Breast epithelium (tissue), 4 donors: ENCODE measurements around the gene ABO. TPM values are rescaled to one million over a fixed set of nuclear protein-coding genes. Genes with fewer than 3 reads are reported as not detected.
"Not testable (repeated sequence)": the region's sequence is repeated elsewhere in the genome, so short reads cannot be mapped to it uniquely, and the experiment has no call there.

Experiments
- DNase-seq, 2 donors: peaks; one replicate each; pipeline ENCODE4 v3.0.0-alpha.2; 2019; ENCODE audit warnings: low spot score in 2 of 2
- H3K27ac ChIP-seq, 2 donors: fragments of 200-600 bp; sonication (generic) in 1 of 2; one replicate each; pipeline ENCODE4 v1.5.1; 2016 to 2019; ENCODE audit warnings: mild to moderate bottlenecking in 1 of 2
- H3K27me3 ChIP-seq, 2 donors: fragments of 200-600 bp; sonication (generic) in 1 of 2; one replicate each; pipeline versions ENCODE4 v1.5.1 to v1.6.0; 2017 to 2019; ENCODE audit warnings: control low read depth in 1 of 2, mild to moderate bottlenecking in 1 of 2
- H3K36me3 ChIP-seq: fragments of 200-600 bp; one replicate; pipeline ENCODE4 v1.5.1; 2019
- H3K4me1 ChIP-seq, 2 donors: fragments of 200-600 bp; sonication (generic); one replicate each; pipeline ENCODE4 v1.5.1; 2016 to 2019; ENCODE audit warnings: control low read depth in 1 of 2
- H3K4me3 ChIP-seq, 3 donors: fragments of 200-600 bp; sonication (generic); 1 replicate in 2 of 3; 2 replicates in 1 of 3; pipeline ENCODE4 v1.5.1; 2016 to 2019; ENCODE audit warnings: mild to moderate bottlenecking in 3 of 3, moderate library complexity in 2 of 3
- H3K9me3 ChIP-seq, 2 donors: fragments of 200-600 bp; sonication (generic) in 1 of 2; one replicate each; pipeline ENCODE4 v1.5.1; 2016 to 2019; ENCODE audit warnings: control low read depth in 1 of 2
- POLR2A ChIP-seq: fragments of 450-650 bp; IDR thresholded peaks from one replicate; pipeline ENCODE4 v1.6.1; 2016; ENCODE audit warnings: antibody characterized with exemption, mild to moderate bottlenecking, moderate library complexity
- POLR2AphosphoS5 ChIP-seq, 3 donors: sonication (generic); formaldehyde crosslinking; IDR thresholded peaks; one replicate each; pipeline ENCODE4 v1.6.1; 2017; ENCODE audit warnings: antibody characterized with exemption in 3 of 3
- intact Hi-C: fragments of 100-400 bp; cut with DNase I; formaldehyde crosslinking; loops from one replicate; pipeline ENCODE4 v1.15.1; 2023; ENCODE audit warnings: low total_unique reads
- total RNA-seq, 3 donors: library from RNA; depleted of rRNA; stranded (reverse); fragments of >200 nt; gene quantifications; one replicate each; pipeline ENCODE4 v1.1.0, GENCODE V29; 2016
- TF ChIP-seq, protein P1 (sequence below), 3 donors: fragments of 450-650 bp; IDR thresholded peaks; one replicate each; pipeline ENCODE4 v1.5.1; 2016 to 2017; ENCODE audit warnings: antibody characterized with exemption in 3 of 3, mild to moderate bottlenecking in 3 of 3, moderate library complexity in 3 of 3

Gene ABO
- total RNA-seq, 3 donors from 2014 or later: 1.1 to 3.9 (median 2.8) TPM

DNA sequence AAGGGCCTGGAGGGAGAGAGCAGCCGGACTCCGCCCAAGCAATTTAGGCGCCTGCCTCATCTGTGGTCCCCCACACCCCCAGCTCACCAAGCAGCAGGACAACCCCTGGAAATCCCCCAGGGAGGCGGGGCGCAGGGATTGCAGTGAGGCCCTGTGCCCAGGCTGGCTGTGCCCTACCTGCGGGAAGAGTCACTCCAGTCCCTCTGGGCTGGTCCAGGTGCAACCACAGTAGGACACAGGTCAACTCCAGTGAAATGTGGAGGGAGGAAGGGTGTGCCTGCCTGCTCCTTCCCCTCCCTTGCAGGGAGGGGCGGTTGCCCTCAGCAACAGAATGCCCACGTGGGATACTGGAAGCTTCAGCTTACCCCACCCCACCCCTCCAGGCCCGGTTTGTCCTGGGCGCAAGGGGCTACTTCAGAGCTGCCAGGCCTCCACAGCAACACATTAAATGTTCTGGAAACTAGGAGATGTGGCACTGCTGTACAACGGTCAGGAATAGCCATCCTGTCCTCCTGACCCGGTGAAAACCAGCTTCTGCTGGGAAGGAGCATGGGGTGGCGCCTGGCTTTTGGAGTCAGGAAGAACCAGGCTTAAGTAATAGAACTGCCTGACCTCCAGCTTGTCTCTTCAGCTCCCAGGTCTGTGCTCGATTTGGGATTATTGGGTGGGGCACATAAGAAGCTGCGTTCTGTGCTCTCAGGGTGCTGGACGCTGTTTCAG is 22.5 kb downstream of the ABO start:
- H3K27ac ChIP-seq: peak overlapping the region in 1 of 2 donors; percentile 75
- no peaks in the 10 kb centered on the region for H3K4me1 ChIP-seq
- no peaks in the 10 kb centered on the region for H3K36me3 ChIP-seq
- peak overlapping the region in 2 of 3 donors; percentile 1 to 8 for H3K4me3 ChIP-seq
- peak in 1 of 3 donors; percentile 16 for TF ChIP-seq POLR2AphosphoS5 (IDR thresholded peaks at IDR 0.05)
- no peak for TF ChIP-seq POLR2A
- H3K27me3 ChIP-seq: no peaks in the 10 kb centered on the region
- H3K9me3 ChIP-seq: no peaks in the 10 kb centered on the region
- intact Hi-C loops: no loop called here
- no peak for DNase-seq

DNA sequence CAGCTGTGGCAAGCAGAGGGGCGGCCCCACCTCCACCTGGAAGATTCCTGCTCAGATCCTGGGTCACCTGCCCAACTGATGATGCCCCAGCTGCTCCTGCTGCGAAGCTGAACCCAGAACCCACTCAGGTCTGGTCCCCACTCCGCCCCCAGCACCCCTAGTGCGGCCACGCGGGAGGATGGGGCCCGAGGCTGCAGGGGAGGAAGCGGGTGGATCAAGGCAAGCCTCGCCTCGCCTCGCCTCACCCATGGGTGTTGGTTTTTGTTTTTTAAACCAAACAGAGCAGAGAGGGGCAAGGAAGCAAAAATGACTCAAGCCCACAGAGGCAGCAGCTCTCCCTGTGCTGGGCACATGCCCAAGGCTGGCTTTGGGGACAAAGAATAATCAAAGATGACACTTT is 23.2 kb downstream of the ABO start:
- Histone ChIP-seq H3K27ac (peak overlapping the region in 1 of 2 donors; percentile 75), H3K27me3 (no peaks in the 10 kb centered on the region), H3K4me3 (peak overlapping the region in 1 of 3 donors; percentile 1), H3K4me1 (no peaks in the 10 kb centered on the region), H3K36me3 (no peaks in the 10 kb centered on the region), H3K9me3 (no peaks in the 10 kb centered on the region)
- DNase-seq: no peak
- intact Hi-C loops: no loop called here
- no peak for TF ChIP-seq POLR2A
- TF ChIP-seq, protein P1, sequence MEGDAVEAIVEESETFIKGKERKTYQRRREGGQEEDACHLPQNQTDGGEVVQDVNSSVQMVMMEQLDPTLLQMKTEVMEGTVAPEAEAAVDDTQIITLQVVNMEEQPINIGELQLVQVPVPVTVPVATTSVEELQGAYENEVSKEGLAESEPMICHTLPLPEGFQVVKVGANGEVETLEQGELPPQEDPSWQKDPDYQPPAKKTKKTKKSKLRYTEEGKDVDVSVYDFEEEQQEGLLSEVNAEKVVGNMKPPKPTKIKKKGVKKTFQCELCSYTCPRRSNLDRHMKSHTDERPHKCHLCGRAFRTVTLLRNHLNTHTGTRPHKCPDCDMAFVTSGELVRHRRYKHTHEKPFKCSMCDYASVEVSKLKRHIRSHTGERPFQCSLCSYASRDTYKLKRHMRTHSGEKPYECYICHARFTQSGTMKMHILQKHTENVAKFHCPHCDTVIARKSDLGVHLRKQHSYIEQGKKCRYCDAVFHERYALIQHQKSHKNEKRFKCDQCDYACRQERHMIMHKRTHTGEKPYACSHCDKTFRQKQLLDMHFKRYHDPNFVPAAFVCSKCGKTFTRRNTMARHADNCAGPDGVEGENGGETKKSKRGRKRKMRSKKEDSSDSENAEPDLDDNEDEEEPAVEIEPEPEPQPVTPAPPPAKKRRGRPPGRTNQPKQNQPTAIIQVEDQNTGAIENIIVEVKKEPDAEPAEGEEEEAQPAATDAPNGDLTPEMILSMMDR (IDR thresholded peaks at IDR 0.05): no peak
- no peak for TF ChIP-seq POLR2AphosphoS5 (IDR thresholded peaks at IDR 0.05)

DNA sequence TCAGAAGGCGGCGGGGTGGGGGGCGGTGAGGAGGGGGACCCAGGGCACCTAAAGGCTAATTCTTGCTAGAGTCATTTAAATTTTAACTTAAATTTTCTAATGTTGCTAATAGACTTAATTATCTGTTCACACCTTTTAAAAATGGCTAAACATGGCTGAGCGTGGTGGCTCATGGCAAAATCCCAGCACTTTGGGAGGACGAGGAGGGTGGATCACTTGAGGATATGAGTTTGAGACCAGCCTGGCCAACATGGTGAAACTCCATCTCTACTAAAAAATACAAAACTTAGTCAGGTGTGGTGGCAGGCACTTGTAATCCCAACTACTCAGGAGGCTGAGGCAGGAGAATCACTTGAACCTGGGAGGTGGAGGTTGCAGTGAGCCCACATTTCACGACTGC is 23.8 kb downstream of the ABO start:
- DNase-seq, H3K36me3 ChIP-seq, H3K27ac ChIP-seq, intact Hi-C loops, H3K9me3 ChIP-seq, H3K4me1 ChIP-seq, H3K4me3 ChIP-seq, H3K27me3 ChIP-seq: not testable (repeated sequence)

DNA sequence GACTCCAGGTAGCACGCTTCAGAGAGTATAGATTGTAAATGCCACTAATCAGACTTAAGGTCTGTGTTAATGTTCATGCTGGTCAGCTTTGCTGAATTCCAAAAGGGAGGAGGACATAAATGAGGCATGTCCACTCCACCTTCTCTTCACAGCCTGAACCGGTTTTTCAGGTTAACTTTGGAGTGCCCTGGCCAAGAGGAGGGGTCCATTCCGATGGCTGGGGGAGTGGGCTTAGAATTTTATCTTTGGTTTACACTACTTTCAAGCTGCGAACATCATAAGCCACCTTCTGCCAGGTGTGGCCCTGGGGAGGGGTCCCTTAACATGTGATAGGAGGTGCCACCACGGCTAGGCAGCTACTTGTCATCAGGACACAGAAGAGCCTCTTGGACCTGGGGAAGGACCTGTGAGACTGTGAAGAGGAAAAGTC is 24.2 kb downstream of the ABO start:
- no peaks in the 10 kb centered on the region for H3K27me3 ChIP-seq
- no peak overlapping the region for H3K27ac ChIP-seq
- intact Hi-C loops: no loop called here
- TF ChIP-seq, protein P1 (IDR thresholded peaks at IDR 0.05): no peak
- TF ChIP-seq POLR2AphosphoS5 (IDR thresholded peaks at IDR 0.05) (no peak), POLR2A (no peak)
- no peaks in the 10 kb centered on the region for H3K36me3 ChIP-seq
- H3K4me1 ChIP-seq: no peaks in the 10 kb centered on the region
- no peaks in the 10 kb centered on the region for H3K9me3 ChIP-seq
- H3K4me3 ChIP-seq: no peak overlapping the region
- no peak for DNase-seq

DNA sequence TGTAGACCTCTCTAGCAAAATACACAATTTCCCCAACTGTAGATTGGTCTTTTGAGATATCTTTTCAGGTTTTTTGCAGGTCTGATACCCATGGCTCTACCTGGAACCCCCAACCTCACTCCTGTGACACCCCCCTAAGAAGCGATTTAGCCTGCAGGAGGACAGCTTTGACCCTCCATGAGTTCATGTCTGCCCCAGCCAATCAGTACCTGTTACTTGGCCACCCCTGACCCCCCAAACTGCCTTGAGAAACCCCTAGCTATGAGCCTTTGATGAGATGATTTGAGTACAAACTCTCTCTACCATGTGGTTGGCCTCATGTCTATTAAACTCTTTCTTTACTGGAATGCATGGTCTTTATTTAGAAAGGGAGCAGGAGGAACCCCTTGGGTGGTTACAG is 25.7 kb downstream of the ABO start:
- Histone ChIP-seq H3K4me1 (no peaks in the 10 kb centered on the region), H3K27me3 (no peaks in the 10 kb centered on the region), H3K27ac (no peak overlapping the region)

DNA sequence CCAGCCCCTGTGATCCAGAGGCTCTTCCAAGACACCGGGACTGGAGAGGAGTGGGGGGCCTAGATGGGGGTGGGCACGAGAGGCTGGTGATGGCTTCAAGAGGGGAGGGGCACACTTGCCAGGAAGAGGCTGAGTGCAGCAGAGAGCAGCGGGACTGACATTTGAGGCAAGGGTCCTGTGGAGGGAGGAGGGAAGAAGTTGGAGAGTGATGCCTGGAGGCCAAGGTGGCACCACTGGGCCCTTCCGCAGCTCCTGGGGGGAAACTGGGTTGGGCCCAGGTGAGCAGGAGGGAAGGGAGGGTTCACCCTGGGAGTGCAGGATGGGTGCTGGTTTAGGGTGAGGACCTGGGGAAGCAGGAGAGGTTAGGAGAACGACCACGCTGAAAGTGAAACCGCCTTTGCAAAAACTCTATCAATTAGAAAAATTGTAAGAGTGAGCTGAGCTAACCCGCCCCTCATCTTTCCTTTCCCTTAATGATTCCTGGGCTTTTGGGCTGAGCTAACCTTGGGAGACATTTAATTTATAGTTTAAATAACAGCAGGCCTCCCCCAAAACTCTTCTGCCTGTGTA is 26.2 kb downstream of the ABO start:
- intact Hi-C loops: no loop called here
- Histone ChIP-seq H3K9me3 (no peaks in the 10 kb centered on the region), H3K36me3 (no peaks in the 10 kb centered on the region), H3K27me3 (no peaks in the 10 kb centered on the region), H3K4me3 (no peak overlapping the region), H3K4me1 (no peaks in the 10 kb centered on the region), H3K27ac (no peak overlapping the region)
- TF ChIP-seq, protein P1 (IDR thresholded peaks at IDR 0.05): no peak
- TF ChIP-seq POLR2A: no peak
- TF ChIP-seq POLR2AphosphoS5 (IDR thresholded peaks at IDR 0.05): no peak
- no peak for DNase-seq

More for the DNA sequence above, 25.7 kb downstream of the ABO start:
- TF ChIP-seq, protein P1 (IDR thresholded peaks at IDR 0.05): no peak
- no peak for TF ChIP-seq POLR2A
- no peak for DNase-seq
- H3K4me3 ChIP-seq: no peak overlapping the region
- no peaks in the 10 kb centered on the region for H3K36me3 ChIP-seq
- intact Hi-C loops: no loop called here
- no peaks in the 10 kb centered on the region for H3K9me3 ChIP-seq
